SK-N-MC (cell line): ENCODE results near the gene C1QTNF6.
"Not testable (repeated sequence)": the region's sequence is repeated elsewhere in the genome, so short reads cannot be mapped to it uniquely, and the experiment has no call there.

Experiments used
- DNase-seq: peaks from one replicate; pipeline ENCODE4 v3.0.0-alpha.2; 2011; ENCODE audit warnings: low read depth, low spot score
- H3K27ac ChIP-seq: fragments of 200-600 bp; sonication (generic); 2 replicates; pipeline ENCODE4 v1.5.1; 2016; ENCODE audit warnings: mixed run types
- H3K36me3 ChIP-seq: fragments of 200-600 bp; sonication (generic); 2 replicates; pipeline ENCODE4 v1.6.1; 2017; ENCODE audit warnings: antibody characterized with exemption, low read length, mixed read lengths; ENCODE audit not compliant: insufficient read depth
- H3K4me3 ChIP-seq: fragments of 200-600 bp; sonication (generic); 2 replicates; pipeline ENCODE4 v1.5.1; 2016
- H3K9ac ChIP-seq: fragments of 200-600 bp; sonication (generic); 2 replicates; pipeline ENCODE4 v1.8.0; 2017; ENCODE audit warnings: mixed run types, mixed read lengths; ENCODE audit not compliant: insufficient read length
- H3K9me3 ChIP-seq: fragments of 200-600 bp; sonication (generic); 2 replicates; pipeline ENCODE4 v1.6.1; 2017; ENCODE audit warnings: low read depth, mild to moderate bottlenecking, antibody characterized with exemption, low read length, moderate library complexity, mixed read lengths
- EZH2 ChIP-seq: fragments of 200-600 bp; sonication (generic); IDR thresholded peaks from one replicate; pipeline ENCODE4 v1.6.1; 2017; ENCODE audit warnings: antibody characterized with exemption
- FOXP2 ChIP-seq: optimal IDR thresholded peaks from 2 replicates; pipeline ENCODE3; 2011; ENCODE audit warnings: mild to moderate bottlenecking, moderate library complexity; ENCODE audit not compliant: insufficient read depth; ENCODE audit errors: extremely low read length, control extremely low read depth
- POLR2AphosphoS5 ChIP-seq: IDR thresholded peaks from 2 replicates; pipeline ENCODE4 v1.6.1; 2012; ENCODE audit warnings: mild to moderate bottlenecking, low read depth, low read length, borderline replicate concordance

C1QTNF6 gene

GRCh38 chr22:37177755-37178154, 10.3 kb downstream of the C1QTNF6 start:
- no peak for TF ChIP-seq POLR2AphosphoS5
- no peak for TF ChIP-seq EZH2
- TF ChIP-seq FOXP2, result no peak
- DNase-seq, result no peak
- no peaks in the 10 kb centered on the region for H3K36me3 ChIP-seq
- no peak overlapping the region for H3K4me3 ChIP-seq
- H3K9me3 ChIP-seq, result no peaks in the 10 kb centered on the region
- no peak overlapping the region for H3K9ac ChIP-seq
- no peak overlapping the region for H3K27ac ChIP-seq

GRCh38 chr22:37177221-37177620, 10.8 kb downstream of the C1QTNF6 start:
- Histone ChIP-seq H3K4me3 (no peak overlapping the region), H3K9ac (no peak overlapping the region), H3K27ac (no peak overlapping the region), H3K36me3 (no peaks in the 10 kb centered on the region), H3K9me3 (no peaks in the 10 kb centered on the region)
- no peak for TF ChIP-seq EZH2
- no peak for TF ChIP-seq FOXP2
- no peak for DNase-seq

- no peak overlapping the region for H3K4me3 ChIP-seq
- H3K9me3 ChIP-seq, result no peaks in the 10 kb centered on the region
- H3K27ac ChIP-seq, result no peak overlapping the region
- TF ChIP-seq FOXP2, result no peak
- TF ChIP-seq EZH2, result no peak
- no peak for TF ChIP-seq POLR2AphosphoS5
- H3K36me3 ChIP-seq, result no peaks in the 10 kb centered on the region
- DNase-seq, result no peak
- H3K9ac ChIP-seq, result no peak overlapping the region
Observed at GRCh38 chr22:37176464-37177061, 11.5 kb downstream of the C1QTNF6 start.

- Histone ChIP-seq H3K9ac (no peak overlapping the region), H3K4me3 (no peak overlapping the region), H3K9me3 (no peaks in the 10 kb centered on the region), H3K27ac (no peak overlapping the region), H3K36me3 (no peaks in the 10 kb centered on the region)
- DNase-seq, result no peak
- TF ChIP-seq POLR2AphosphoS5 (no peak), EZH2 (no peak), FOXP2 (no peak)
Observed at GRCh38 chr22:37175414-37176281, 12.4 kb downstream of the C1QTNF6 start.

- DNase-seq, result no peak
- Histone ChIP-seq H3K36me3 (no peaks in the 10 kb centered on the region), H3K9me3 (no peaks in the 10 kb centered on the region), H3K27ac (no peak overlapping the region), H3K9ac (no peak overlapping the region), H3K4me3 (no peak overlapping the region)
- no peak for TF ChIP-seq EZH2
- no peak for TF ChIP-seq FOXP2
- TF ChIP-seq POLR2AphosphoS5, result no peak
Observed at GRCh38 chr22:37174964-37175363, 13.1 kb downstream of the C1QTNF6 start.

- H3K9me3 ChIP-seq, result no peaks in the 10 kb centered on the region
- DNase-seq, result no peak
- H3K36me3 ChIP-seq, result no peaks in the 10 kb centered on the region
- H3K4me3 ChIP-seq, result no peak overlapping the region
- H3K27ac ChIP-seq, result no peak overlapping the region
- TF ChIP-seq EZH2, result no peak
- H3K9ac ChIP-seq, result no peak overlapping the region
Observed at GRCh38 chr22:37173709-37174108, 14.3 kb downstream of the C1QTNF6 start.

GRCh38 chr22:37172266-37173245, 15.5 kb downstream of the C1QTNF6 start:
- DNase-seq, result no peak
- TF ChIP-seq FOXP2 (no peak), POLR2AphosphoS5 (no peak), EZH2 (no peak)

GRCh38 chr22:37171662-37172061, 16.4 kb downstream of the C1QTNF6 start:
- no peaks in the 10 kb centered on the region for H3K9me3 ChIP-seq
- no peak for DNase-seq
- H3K36me3 ChIP-seq, result no peaks in the 10 kb centered on the region
- H3K27ac ChIP-seq, result no peak overlapping the region
- no peak overlapping the region for H3K4me3 ChIP-seq
- no peak for TF ChIP-seq FOXP2
- no peak for TF ChIP-seq POLR2AphosphoS5
- no peak for TF ChIP-seq EZH2
- no peak overlapping the region for H3K9ac ChIP-seq

More at GRCh38 chr22:37172266-37173245, 15.5 kb downstream of the C1QTNF6 start:
- Histone ChIP-seq H3K9ac (no peak overlapping the region), H3K27ac (no peak overlapping the region), H3K4me3 (no peak overlapping the region), H3K36me3 (no peaks in the 10 kb centered on the region), H3K9me3 (no peaks in the 10 kb centered on the region)

GRCh38 chr22:37170689-37171405, 17.2 kb downstream of the C1QTNF6 start:
- not testable (repeated sequence) for H3K36me3 ChIP-seq, H3K27ac ChIP-seq, DNase-seq, H3K4me3 ChIP-seq, H3K9me3 ChIP-seq, H3K9ac ChIP-seq
